Vagina (tissue), 2 donors: ENCODE measurements around the gene CYTH2.

Experiments
- POLR2A ChIP-seq, 2 donors: fragments of 450-650 bp; IDR thresholded peaks; one replicate each; pipeline ENCODE4 v1.6.1; 2017; ENCODE audit warnings: antibody characterized with exemption in 2 of 2, mild to moderate bottlenecking in 2 of 2, moderate library complexity in 2 of 2
- TF ChIP-seq, protein P1 (sequence below), 3 experiments: fragments of 450-650 bp in 2 of 3; fragments of 200-600 bp in 1 of 3; sonication (generic) in 1 of 3; IDR thresholded peaks; one replicate each; pipeline ENCODE4 v1.5.1; 2017 to 2019; ENCODE audit warnings: antibody characterized with exemption in 3 of 3, mild to moderate bottlenecking in 2 of 3, moderate library complexity in 2 of 3

- TF ChIP-seq, protein P1, sequence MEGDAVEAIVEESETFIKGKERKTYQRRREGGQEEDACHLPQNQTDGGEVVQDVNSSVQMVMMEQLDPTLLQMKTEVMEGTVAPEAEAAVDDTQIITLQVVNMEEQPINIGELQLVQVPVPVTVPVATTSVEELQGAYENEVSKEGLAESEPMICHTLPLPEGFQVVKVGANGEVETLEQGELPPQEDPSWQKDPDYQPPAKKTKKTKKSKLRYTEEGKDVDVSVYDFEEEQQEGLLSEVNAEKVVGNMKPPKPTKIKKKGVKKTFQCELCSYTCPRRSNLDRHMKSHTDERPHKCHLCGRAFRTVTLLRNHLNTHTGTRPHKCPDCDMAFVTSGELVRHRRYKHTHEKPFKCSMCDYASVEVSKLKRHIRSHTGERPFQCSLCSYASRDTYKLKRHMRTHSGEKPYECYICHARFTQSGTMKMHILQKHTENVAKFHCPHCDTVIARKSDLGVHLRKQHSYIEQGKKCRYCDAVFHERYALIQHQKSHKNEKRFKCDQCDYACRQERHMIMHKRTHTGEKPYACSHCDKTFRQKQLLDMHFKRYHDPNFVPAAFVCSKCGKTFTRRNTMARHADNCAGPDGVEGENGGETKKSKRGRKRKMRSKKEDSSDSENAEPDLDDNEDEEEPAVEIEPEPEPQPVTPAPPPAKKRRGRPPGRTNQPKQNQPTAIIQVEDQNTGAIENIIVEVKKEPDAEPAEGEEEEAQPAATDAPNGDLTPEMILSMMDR (IDR thresholded peaks at IDR 0.05) = no peak
- TF ChIP-seq POLR2A (IDR thresholded peaks at IDR 0.05) = no peak
These were observed 43.5 kb downstream of the CYTH2 start for GRCh38 chr19:48512504-48513288.
